ENCODE results near the gene ADAD2. TPM values are rescaled to one million over a fixed set of nuclear protein-coding genes. Genes with fewer than 3 reads are reported as not detected.

ADAD2 gene
- total RNA-seq, 1 experiment from 2014 or later: not detected

GRCh38 chr16:84175350-84176081 is 15.4 kb upstream of the ADAD2 start:
- peak; percentile 49 for DNase-seq (ENCODE audit: low read depth)
- in situ Hi-C loops (cut with HindIII; ENCODE audit: low pct_unique_long_range_greater_than_20kb, low sequenced_read_pairs): no loop called here

- in situ Hi-C loops (cut with HindIII; ENCODE audit: low pct_unique_long_range_greater_than_20kb, low sequenced_read_pairs): no loop called here
Observed at GRCh38 chr16:84176192-84177053, 14.5 kb upstream of the ADAD2 start.

GRCh38 chr16:84177741-84178073 is 13.2 kb upstream of the ADAD2 start:
- in situ Hi-C loops (cut with HindIII; ENCODE audit: low pct_unique_long_range_greater_than_20kb, low sequenced_read_pairs): no loop called here
- peak; percentile 66 for DNase-seq (ENCODE audit: low read depth)

More at GRCh38 chr16:84176192-84177053, 14.5 kb upstream of the ADAD2 start:
- no peak for DNase-seq (ENCODE audit: low read depth)

- in situ Hi-C loops (cut with HindIII; ENCODE audit: low pct_unique_long_range_greater_than_20kb, low sequenced_read_pairs): no loop called here
- DNase-seq (ENCODE audit: low read depth): no peak
Observed at GRCh38 chr16:84178146-84178765, 12.7 kb upstream of the ADAD2 start.

GRCh38 chr16:84178892-84179611 is 11.9 kb upstream of the ADAD2 start:
- DNase-seq (ENCODE audit: low read depth): no peak
- in situ Hi-C loops (cut with HindIII; ENCODE audit: low pct_unique_long_range_greater_than_20kb, low sequenced_read_pairs): no loop called here

- DNase-seq (ENCODE audit: low read depth): no peak
- in situ Hi-C loops (cut with HindIII; ENCODE audit: low pct_unique_long_range_greater_than_20kb, low sequenced_read_pairs): no loop called here
Observed at GRCh38 chr16:84179612-84180320, 11.2 kb upstream of the ADAD2 start.

GRCh38 chr16:84180519-84181140 is 10.3 kb upstream of the ADAD2 start:
- in situ Hi-C loops (cut with HindIII; ENCODE audit: low pct_unique_long_range_greater_than_20kb, low sequenced_read_pairs): no loop called here
- no peak for DNase-seq (ENCODE audit: low read depth)

GRCh38 chr16:84181144-84181915 is 9.6 kb upstream of the ADAD2 start:
- in situ Hi-C loops (cut with HindIII; ENCODE audit: low pct_unique_long_range_greater_than_20kb, low sequenced_read_pairs): no loop called here
- no peak for DNase-seq (ENCODE audit: low read depth)

- in situ Hi-C loops (cut with HindIII; ENCODE audit: low pct_unique_long_range_greater_than_20kb, low sequenced_read_pairs): no loop called here
- DNase-seq (ENCODE audit: low read depth): no peak
Observed at GRCh38 chr16:84182104-84182503, 8.9 kb upstream of the ADAD2 start.

- no peak for DNase-seq (ENCODE audit: low read depth)
- in situ Hi-C loops (cut with HindIII; ENCODE audit: low pct_unique_long_range_greater_than_20kb, low sequenced_read_pairs): no loop called here
Observed at GRCh38 chr16:84182680-84183571, 8.0 kb upstream of the ADAD2 start.

- in situ Hi-C loops (cut with HindIII; ENCODE audit: low pct_unique_long_range_greater_than_20kb, low sequenced_read_pairs): no loop called here
Observed at GRCh38 chr16:84183572-84183875, 7.4 kb upstream of the ADAD2 start.

GRCh38 chr16:84183911-84184591 is 6.9 kb upstream of the ADAD2 start:
- DNase-seq (ENCODE audit: low read depth): no peak
- in situ Hi-C loops (cut with HindIII; ENCODE audit: low pct_unique_long_range_greater_than_20kb, low sequenced_read_pairs): no loop called here

More at GRCh38 chr16:84183572-84183875, 7.4 kb upstream of the ADAD2 start:
- DNase-seq (ENCODE audit: low read depth): no peak

GRCh38 chr16:84184775-84185174 is 6.2 kb upstream of the ADAD2 start:
- in situ Hi-C loops (cut with HindIII; ENCODE audit: low pct_unique_long_range_greater_than_20kb, low sequenced_read_pairs): no loop called here
- no peak for DNase-seq (ENCODE audit: low read depth)

GRCh38 chr16:84186685-84187437 is 4.1 kb upstream of the ADAD2 start, which contains the start of gene TAF1C:
TSS of gene TAF1C (minus strand) at chr16:84187057. CDS start at chr16:84184988, 2,069 bp downstream.
- in situ Hi-C loops (cut with HindIII; ENCODE audit: low pct_unique_long_range_greater_than_20kb, low sequenced_read_pairs): no loop called here
- peak; percentile 90 for DNase-seq (ENCODE audit: low read depth)

- in situ Hi-C loops (cut with HindIII; ENCODE audit: low pct_unique_long_range_greater_than_20kb, low sequenced_read_pairs): no loop called here
- no peak for DNase-seq (ENCODE audit: low read depth)
Observed at GRCh38 chr16:84191466-84191865, 509 bp downstream of the ADAD2 start.
